Small intestine (tissue), 7 donors: ENCODE data around the gene HNRNPAB. TPM values are rescaled to one million over a fixed set of nuclear protein-coding genes. Genes with fewer than 3 reads are reported as not detected.
A peak's percentile ranks its signal among the peaks of the same experiment; 100 is the strongest.

ENCODE experiments used
- DNase-seq, 2 donors: peaks; one replicate each; pipeline versions ENCODE4 v3.0.0 to v3.0.0-alpha.2; 2013
- FAIRE-seq: peaks from 2 replicates; lab custom pipeline; 2012; peaks lifted over from hg19 to GRCh38; lab: Jason Lieb, UNC
- H3K27ac ChIP-seq, 3 donors: one replicate each; pipeline ENCODE4 v1.5.1; 2013; ENCODE audit warnings: low read length in 2 of 3, mild to moderate bottlenecking in 2 of 3, control low read depth in 1 of 3, inconsistent platforms in 1 of 3, low read depth in 1 of 3, moderate library complexity in 1 of 3
- H3K27me3 ChIP-seq, 3 donors: one replicate each; pipeline ENCODE4 v1.6.1; 2013; ENCODE audit warnings: low read length in 3 of 3, inconsistent platforms in 1 of 3; ENCODE audit not compliant: control insufficient read depth in 3 of 3, insufficient read depth in 3 of 3
- H3K36me3 ChIP-seq, 3 donors: one replicate each; pipeline ENCODE4 v1.6.1; 2013; ENCODE audit warnings: low read length in 3 of 3, inconsistent platforms in 1 of 3, low read depth in 1 of 3, mild to moderate bottlenecking in 1 of 3, moderate library complexity in 1 of 3; ENCODE audit not compliant: control insufficient read depth in 3 of 3, insufficient read depth in 2 of 3
- H3K4me1 ChIP-seq, 3 donors: one replicate each; pipeline ENCODE4 v1.6.1; 2013; ENCODE audit warnings: low read length in 2 of 3, inconsistent platforms in 1 of 3, low read depth in 1 of 3, mild to moderate bottlenecking in 1 of 3, moderate library complexity in 1 of 3; ENCODE audit not compliant: control insufficient read depth in 3 of 3, insufficient read depth in 2 of 3
- H3K4me3 ChIP-seq, 3 donors: one replicate each; pipeline ENCODE4 v1.5.1; 2013; ENCODE audit warnings: low read length in 3 of 3, control low read depth in 1 of 3, inconsistent platforms in 1 of 3, low read depth in 1 of 3, mild to moderate bottlenecking in 1 of 3, moderate library complexity in 1 of 3
- H3K9me3 ChIP-seq, 2 donors: one replicate each; pipeline ENCODE4 v1.6.1; 2013; ENCODE audit warnings: low read depth in 1 of 2, low read length in 1 of 2; ENCODE audit not compliant: control insufficient read depth in 2 of 2, insufficient read depth in 1 of 2
- WGBS, 3 donors: extraction: QIAGEN DNeasy Blood & Tissue Kit; methylation state at CpG; one replicate each; pipeline ENCODE4 v1.1.7; 2013; 5-methylcytosine and 5-hydroxymethylcytosine counted together
- polyA plus RNA-seq, 4 donors: library from polyadenylated mRNA; stranded (reverse) in 3 of 4; unstranded in 1 of 4; fragments of 200-250 nt in 3 of 4; fragments of 120-200 nt in 1 of 4; gene quantifications; one replicate each; pipeline versions ENCODE4 v1.2.1 to v1.2.3, GENCODE V29; 2013
- donor health status: healthy with polysubstance abuse.
- donor health status: control.
- donor health status: control.
- donor health status: Bipolar disorder and iron deficiency.
- donor health status: healthy.

Gene HNRNPAB
- polyA plus RNA-seq, 4 donors = 110 to 176 (median 160) TPM

DNA sequence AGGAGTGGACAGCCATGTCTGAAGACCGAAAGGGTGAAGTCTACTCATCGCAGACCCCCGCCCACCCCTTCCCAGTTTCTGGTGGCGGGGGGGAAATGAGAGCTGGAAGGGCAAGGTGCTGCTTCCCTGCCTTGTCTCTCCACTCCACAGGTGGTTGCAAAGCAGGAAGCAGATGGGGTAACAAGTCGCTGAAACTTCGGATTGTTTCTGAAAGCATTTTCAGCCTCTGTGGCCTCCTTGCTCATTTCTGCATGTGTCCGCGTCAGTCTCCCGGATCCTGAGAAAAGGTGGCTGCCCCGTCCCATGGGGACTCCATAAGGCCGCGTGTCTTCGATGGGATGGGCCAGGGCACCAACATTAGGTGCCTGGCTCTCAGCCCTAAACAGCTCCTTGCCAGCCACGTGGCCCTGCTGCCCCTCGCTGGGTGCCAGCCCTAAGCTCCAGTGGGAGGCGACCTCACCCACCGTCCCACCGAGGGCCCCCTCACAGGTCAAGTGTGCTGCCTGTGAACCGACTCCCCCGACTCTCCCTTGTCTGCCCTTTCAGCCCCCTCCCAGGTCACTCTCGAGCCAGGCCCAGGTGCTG is 27.3 kb downstream of the HNRNPAB start:
- peak overlapping the region; percentile 78 to 82 (median 80) for H3K4me3 ChIP-seq
- no peaks in the 10 kb centered on the region for H3K27me3 ChIP-seq
- WGBS, 3 donors = 2 to 17% (median 7%) methylated on average over 20 to 21 of the region's 21 CpGs
- peaks cover 3 to 43% (median 15%) of the 10 kb centered on the region in 3 donors for H3K4me1 ChIP-seq
- H3K9me3 ChIP-seq = peaks cover 0 to 7% of the 10 kb centered on the region in 2 donors
- no peak for FAIRE-seq
- H3K36me3 ChIP-seq = peaks cover 4 to 48% (median 10%) of the 10 kb centered on the region in 3 donors
- H3K27ac ChIP-seq = peak overlapping the region; percentile 90 to 99 (median 97)
- peak in 1 of 2 donors; percentile 56 for DNase-seq

DNA sequence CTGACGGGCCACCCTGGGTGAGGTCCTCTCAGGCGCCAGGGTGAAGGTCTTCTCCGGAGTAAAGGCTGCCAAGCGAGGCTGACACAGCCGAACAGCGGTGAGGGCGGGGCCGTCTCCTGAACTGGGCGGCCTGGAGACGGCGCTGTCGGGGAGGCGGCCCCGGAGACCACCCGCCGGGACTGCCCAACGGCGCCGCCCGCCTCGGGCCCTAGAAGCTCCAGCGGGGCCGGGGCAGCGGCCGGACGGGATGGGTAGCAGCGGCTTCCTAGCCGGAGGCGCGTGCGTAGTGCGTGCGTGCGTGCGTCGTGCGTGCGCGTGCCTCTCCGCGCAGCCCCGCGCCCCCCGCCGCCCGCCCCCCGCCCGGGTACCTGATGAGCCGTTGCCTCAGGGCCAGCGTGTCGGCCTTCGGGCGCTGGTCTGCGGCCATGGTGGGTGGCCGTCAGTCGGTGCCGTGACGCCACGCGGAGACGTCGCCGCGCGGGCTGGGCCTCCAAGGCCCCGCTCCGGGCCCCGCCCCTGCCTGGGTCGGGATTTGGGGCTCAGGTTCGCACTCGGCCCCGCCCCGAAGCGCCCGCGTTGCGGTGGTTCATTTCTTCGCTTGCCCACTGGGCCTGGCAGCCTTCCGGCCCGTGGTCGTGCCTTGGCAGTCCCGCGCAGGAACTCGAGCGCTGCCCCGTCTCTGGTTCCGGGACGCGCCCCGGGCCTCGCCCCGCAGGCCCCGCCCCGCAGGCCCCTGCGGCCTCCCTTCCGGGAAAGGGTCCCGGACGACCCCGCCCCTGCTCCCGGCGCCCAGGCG is 28.0 kb downstream of the HNRNPAB start, which contains the start of gene PHYKPL:
Gene PHYKPL, minus strand, starts transcription at position 679 of the 796 bp plus-strand sequence. Its CDS starts 252 bp downstream, at position 427.
- FAIRE-seq (no peak), DNase-seq (peak; percentile 64 to 87)
- Histone ChIP-seq H3K36me3 (peaks cover 4 to 42% (median 10%) of the 10 kb centered on the region in 3 donors), H3K27ac (peak within 1 kb of the TSS; percentile 90 to 99 (median 97)), H3K4me3 (peak within 1 kb of the TSS; percentile 78 to 82 (median 80)), H3K27me3 (no peaks in the 10 kb centered on the region), H3K4me1 (peaks cover 3 to 44% (median 12%) of the 10 kb centered on the region in 3 donors), H3K9me3 (peaks cover 0 to 3% of the 10 kb centered on the region in 2 donors)
- WGBS, 3 donors = 0 to 1% (median 0%) methylated on average over 66 to 102 of the region's 102 CpGs

DNA sequence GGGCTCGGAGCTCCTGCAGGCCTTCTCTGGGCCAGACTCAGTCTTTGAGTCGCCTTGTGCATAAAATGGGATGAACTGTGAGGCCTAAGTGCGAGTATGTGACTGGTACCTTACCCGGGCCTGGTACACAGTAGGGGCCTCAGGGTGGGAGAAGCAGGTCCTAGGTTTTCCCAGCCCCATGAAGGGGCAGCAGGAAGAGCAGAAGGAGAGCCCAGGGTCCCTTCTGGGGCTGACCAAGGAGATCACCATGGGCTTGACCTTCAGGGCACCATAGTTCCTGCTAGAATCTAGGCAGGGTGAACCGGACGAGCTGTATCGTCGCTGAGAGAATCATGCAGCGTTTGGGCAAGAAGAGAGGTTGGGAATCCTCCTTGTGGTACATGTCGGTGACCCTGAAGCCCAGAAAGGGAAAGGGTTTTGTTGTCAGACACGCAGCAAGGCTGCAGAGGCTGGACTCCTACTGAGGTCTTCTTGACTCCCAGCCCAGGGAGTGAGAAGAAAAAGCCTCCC is 28.6 kb downstream of the HNRNPAB start:
- Histone ChIP-seq H3K27ac (peak overlapping the region; percentile 90 to 99 (median 97)), H3K36me3 (peaks cover 4 to 35% (median 10%) of the 10 kb centered on the region in 3 donors), H3K27me3 (no peaks in the 10 kb centered on the region), H3K9me3 (no peaks in the 10 kb centered on the region), H3K4me1 (peaks cover 7 to 44% (median 14%) of the 10 kb centered on the region in 3 donors), H3K4me3 (peak overlapping the region; percentile 78 to 82 (median 80))
- FAIRE-seq (no peak), DNase-seq (no peak)
- WGBS, 3 donors = 68 to 70% (median 69%) methylated on average over 11 of the region's 11 CpGs

GRCh38 chr5:178234121-178234749 is 29.9 kb downstream of the HNRNPAB start:
- Histone ChIP-seq H3K27ac (no peak overlapping the region), H3K36me3 (peaks cover 4 to 23% (median 7%) of the 10 kb centered on the region in 3 donors), H3K4me3 (no peak overlapping the region), H3K27me3 (no peaks in the 10 kb centered on the region), H3K9me3 (no peaks in the 10 kb centered on the region), H3K4me1 (peaks cover 9 to 36% (median 15%) of the 10 kb centered on the region in 3 donors)
- DNase-seq (no peak), FAIRE-seq (no peak)
- 74 to 84% (median 75%) methylated on average over 7 of the region's 7 CpGs for whole genome bisulfite sequencing, 3 donors

GRCh38 chr5:178234750-178235587 is 30.6 kb downstream of the HNRNPAB start:
- 22 to 26% (median 23%) methylated on average over 12 of the region's 12 CpGs for WGBS, 3 donors
- Histone ChIP-seq H3K27me3 (no peaks in the 10 kb centered on the region), H3K9me3 (no peaks in the 10 kb centered on the region), H3K4me3 (no peak overlapping the region), H3K4me1 (peaks cover 9 to 33% (median 10%) of the 10 kb centered on the region in 3 donors), H3K27ac (no peak overlapping the region), H3K36me3 (peaks cover under 1 to 15% (median 2%) of the 10 kb centered on the region in 3 donors)
- DNase-seq = peak; percentile 73 to 83
- no peak for FAIRE-seq

DNA sequence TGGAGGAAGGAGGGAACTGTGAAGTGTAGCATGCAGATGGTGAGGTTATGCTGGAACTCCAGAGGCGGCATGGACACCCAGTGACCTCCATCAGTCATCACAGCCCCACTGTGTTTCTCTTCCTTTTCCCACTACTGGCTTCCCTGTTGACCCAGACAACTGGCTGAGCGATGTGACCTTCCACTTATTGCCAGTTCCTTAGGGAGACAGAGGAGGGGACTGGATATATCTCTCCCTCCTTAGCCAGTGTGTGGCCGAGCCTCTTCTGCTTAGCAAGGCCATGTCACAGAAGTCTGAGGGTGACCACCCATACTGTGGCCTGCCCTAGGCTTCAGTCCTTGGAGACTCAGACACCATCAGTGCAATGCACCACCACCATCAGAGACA is 31.2 kb downstream of the HNRNPAB start:
- FAIRE-seq (no peak), DNase-seq (no peak)
- Histone ChIP-seq H3K9me3 (no peaks in the 10 kb centered on the region), H3K4me1 (peaks cover 8 to 27% (median 9%) of the 10 kb centered on the region in 3 donors), H3K27ac (no peak overlapping the region), H3K4me3 (no peak overlapping the region), H3K36me3 (peaks cover 0 to 10% (median 0%) of the 10 kb centered on the region in 3 donors), H3K27me3 (no peaks in the 10 kb centered on the region)
- WGBS, 3 donors = 71 to 91% (median 86%) methylated on average over 3 of the region's 3 CpGs

- DNase-seq (no peak), FAIRE-seq (no peak)
- Histone ChIP-seq H3K27ac (no peak overlapping the region), H3K4me1 (peaks cover 8 to 22% (median 9%) of the 10 kb centered on the region in 3 donors), H3K27me3 (no peaks in the 10 kb centered on the region), H3K9me3 (no peaks in the 10 kb centered on the region), H3K4me3 (no peak overlapping the region), H3K36me3 (peaks cover 0 to 6% (median 0%) of the 10 kb centered on the region in 3 donors)
- WGBS, 3 donors = 90 to 98% (median 92%) methylated on average over 9 of the region's 9 CpGs
Observed at GRCh38 chr5:178236126-178236525, 31.8 kb downstream of the HNRNPAB start.
